ENCODE results near the gene GPR84. TPM values are rescaled to one million over a fixed set of nuclear protein-coding genes. Genes with fewer than 3 reads are reported as not detected.

GPR84 gene
- total and polyA plus RNA-seq, 2 of the 13 experiments (the other 11 are each of a cell fraction or from before 2014, with no cell fraction given) = not detected

DNA sequence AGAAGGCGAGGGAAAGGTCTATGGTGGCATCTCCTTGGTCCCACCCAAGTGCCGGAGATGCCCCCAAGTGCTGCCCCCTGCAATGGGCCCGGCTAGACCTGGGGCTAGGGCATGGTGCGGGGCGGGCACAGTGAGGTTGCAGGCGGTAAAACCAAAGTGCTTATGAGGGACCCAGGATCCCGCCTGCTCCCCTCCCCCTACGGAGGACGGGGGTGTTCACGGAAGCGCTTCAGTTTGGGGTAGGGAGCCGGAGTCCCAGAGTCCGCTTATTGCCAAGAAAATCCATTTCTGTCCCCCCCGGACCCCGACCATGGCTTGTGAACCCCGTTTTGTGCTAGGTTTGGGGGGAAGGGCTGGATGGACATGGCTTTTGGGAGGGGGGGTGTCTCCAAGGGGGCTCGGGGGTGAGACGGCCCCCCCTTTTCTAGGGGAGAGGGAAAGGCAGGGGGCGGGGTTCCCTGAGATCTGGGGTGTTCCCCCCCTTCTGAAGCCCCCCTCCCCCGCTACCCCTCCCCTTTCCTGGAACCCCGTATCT, 5.4 kb upstream of the GPR84 start:
- ChIA-PET POLR2A (interaction anchor here (0.7 kb wide), 1 partner anchor 9 kb away, joined by 4 read pairs; no protein-coding TSS in a partner anchor), CTCF (ENCODE audit: low intra/inter-chr PET ratio, low total read pairs) (interaction anchor here (1.6 to 3.9 kb wide), 2 partner anchors 10 to 150 kb away, joined by 10 to 27 read pairs; no protein-coding TSS in a partner anchor)
- Histone ChIP-seq H3K9me3 (ENCODE audit: low read length) (no peaks in the 10 kb centered on the region), H3K4me1 (ENCODE audit: insufficient read depth, low read length) (peaks cover 21% of the 10 kb centered on the region), H3K79me2 (ENCODE audit: insufficient read depth, low read length) (no peaks in the 10 kb centered on the region), H3K4me3 (replicated peaks in 1 of 3; ENCODE audit: insufficient read depth in 1 of 3, low read depth in 2 of 3, low read length in 3 of 3) (no peak overlapping the region), H3K4me2 (ENCODE audit: low read depth, low read length) (no peak overlapping the region), H4K20me1 (ENCODE audit: insufficient read depth, low read length) (no peaks in the 10 kb centered on the region), H3K27me3 (ENCODE audit: control insufficient read depth in 1 of 2, insufficient read depth in 2 of 2, low read length in 2 of 2) (peaks cover 1 to 12% of the 10 kb centered on the region in 2 experiments; a peak in 2 of 5 replicates), H3K9ac (ENCODE audit: insufficient read depth, low read depth, low read length) (no peak overlapping the region), H3K27ac (ENCODE audit: extremely low read length, insufficient read depth, low read length) (no peak overlapping the region), H3K36me3 (replicated peaks in 1 of 2; ENCODE audit: control insufficient read depth in 1 of 2, insufficient read depth in 2 of 2, low read length in 2 of 2) (no peaks in the 10 kb centered on the region), H2AFZ (ENCODE audit: low read length) (no peak overlapping the region)
- TF ChIP-seq KLF16 (CRISPR knock-in tag; IDR thresholded peaks at IDR 0.05) (no peak), PBX3 (CRISPR knock-in tag; IDR thresholded peaks at IDR 0.05; ENCODE audit: borderline replicate concordance) (no peak), KDM2A (CRISPR knock-in tag; IDR thresholded peaks at IDR 0.05; ENCODE audit: borderline replicate concordance, low read depth) (no peak), ZNF644 (CRISPR knock-in tag; IDR thresholded peaks at IDR 0.05; ENCODE audit: low read depth) (no peak), NFYC (CRISPR knock-in tag; IDR thresholded peaks at IDR 0.05) (no peak), ZBTB21 (CRISPR knock-in tag; IDR thresholded peaks at IDR 0.05) (no peak), ZNF83 (CRISPR knock-in tag; IDR thresholded peaks at IDR 0.05; ENCODE audit: borderline replicate concordance) (no peak)
- ATAC-seq (no peak), DNase-seq (ENCODE audit: low spot score) (no peak), FAIRE-seq (no peak)
- WGBS (ENCODE audit: low lambda C conversion rate) = 58% methylated on average over 13 of the region's 21 CpGs
- BruUV-seq (replicated peaks) = no TSS peak
- in situ Hi-C loops (cut with HindIII; ENCODE audit: extremely low pct_ligation_motif_present, low pct_unique_long_range_greater_than_20kb) = loop anchor here (5.0 to 10.0 kb wide), 3 partner anchors 117 to 375 kb away; no protein-coding TSS in a partner anchor
- intact Hi-C loops (cut with micrococcal nuclease; ENCODE audit: unreplicated experiment) = loop anchor here (5.0 to 10.0 kb wide), 2 partner anchors 132 to 365 kb away; partner anchors contain the start of genes HOXC8 and HOXC9
